Endothelial cell (in vitro differentiated cells): ENCODE results near the gene TAL1. TPM values are rescaled to one million over a fixed set of nuclear protein-coding genes. Genes with fewer than 3 reads are reported as not detected.
A peak's percentile ranks its signal among the peaks of the same experiment; 100 is the strongest.
"Not testable (repeated sequence)": the region's sequence is repeated elsewhere in the genome, so short reads cannot be mapped to it uniquely, and the experiment has no call there.

Experiments used
- DNase-seq: peaks from one replicate; pipeline ENCODE4 v3.0.0; 2021; ENCODE audit warnings: low spot score
- H3K27ac Mint-ChIP-seq: one replicate; pipeline ENCODE4 v1.8.0; 2021; ENCODE audit warnings: mixed read lengths, inconsistent platforms; ENCODE audit not compliant: unreplicated experiment
- H3K27me3 Mint-ChIP-seq: one replicate; pipeline ENCODE4 v1.8.0; 2021; ENCODE audit warnings: mild to moderate bottlenecking, moderate library complexity, mixed read lengths, inconsistent platforms; ENCODE audit not compliant: unreplicated experiment
- H3K36me3 Mint-ChIP-seq: one replicate; pipeline ENCODE4 v1.8.0; 2021; ENCODE audit warnings: mild to moderate bottlenecking, low read depth, mixed read lengths, inconsistent platforms; ENCODE audit not compliant: unreplicated experiment
- H3K4me1 Mint-ChIP-seq: one replicate; pipeline ENCODE4 v1.8.0; 2021; ENCODE audit warnings: mild to moderate bottlenecking, mixed read lengths, inconsistent platforms; ENCODE audit not compliant: unreplicated experiment
- H3K4me3 Mint-ChIP-seq: one replicate; pipeline ENCODE4 v1.8.0; 2021; ENCODE audit warnings: mild to moderate bottlenecking, mixed read lengths, inconsistent platforms; ENCODE audit not compliant: unreplicated experiment
- H3K9me3 Mint-ChIP-seq: one replicate; pipeline ENCODE4 v1.8.0; 2021; ENCODE audit warnings: mixed read lengths, inconsistent platforms; ENCODE audit not compliant: unreplicated experiment
- CTCF ChIP-seq: fragments of 200-600 bp; sonication (generic); IDR thresholded peaks from one replicate; pipeline ENCODE4 v1.5.0; 2021; ENCODE audit warnings: antibody characterized with exemption; ENCODE audit not compliant: unreplicated experiment
- long read RNA-seq: library from polyadenylated mRNA; unstranded; transcript quantifications from one replicate; pipeline ENCODE4 v2.0.0, GENCODE V29; 2020; ENCODE audit not compliant: unreplicated experiment
- total RNA-seq: library from RNA; stranded (reverse); fragmentation: NEBNext Ultra II Directional; extraction: Animal tissue kit (Norgen Biotek cat#: 25700); gene quantifications from one replicate; pipeline ENCODE4 v1.2.1, GENCODE V29; 2021; ENCODE audit not compliant: unreplicated experiment

TAL1 gene
- 199 TPM for total RNA-seq
- long read RNA-seq, full-length matches to known transcripts = 3 of 15 reads
- long read RNA-seq, partial matches to known transcripts = 0 of 15 reads
- long read RNA-seq, other reads (novel, unspliced or antisense) = 12 of 15 reads

- peaks cover 71% of the 10 kb centered on the region for H3K4me1 Mint-ChIP-seq
- H3K27ac Mint-ChIP-seq = peak within 1 kb of the TSS; percentile 100
- peak within 1 kb of the TSS; percentile 100 for H3K4me3 Mint-ChIP-seq
- TF ChIP-seq CTCF = no peak
- peaks cover 36% of the 10 kb centered on the region for H3K36me3 Mint-ChIP-seq
- peak; percentile 66 for DNase-seq
- peaks cover 50% of the 10 kb centered on the region for H3K27me3 Mint-ChIP-seq
- H3K9me3 Mint-ChIP-seq = no peaks in the 10 kb centered on the region
These were observed at the start of gene TAL1 for GRCh38 chr1:47232187-47232874. Gene TAL1, minus strand, starts transcription at chr1:47232225. Its CDS starts 6,337 bp downstream, at chr1:47225888.

- Mint-ChIP-seq H3K27me3 (no peaks in the 10 kb centered on the region), H3K9me3 (no peaks in the 10 kb centered on the region), H3K27ac (no peak overlapping the region), H3K36me3 (peaks cover 7% of the 10 kb centered on the region), H3K4me3 (no peak overlapping the region), H3K4me1 (peaks cover 3% of the 10 kb centered on the region)
- no peak for DNase-seq
- no peak for TF ChIP-seq CTCF
These were observed 48.1 kb upstream of the TAL1 start for GRCh38 chr1:47280142-47280541.

GRCh38 chr1:47276850-47277249, 44.8 kb upstream of the TAL1 start:
- Mint-ChIP-seq H3K27ac (no peak overlapping the region), H3K4me3 (no peak overlapping the region), H3K27me3 (no peaks in the 10 kb centered on the region), H3K4me1 (no peaks in the 10 kb centered on the region), H3K9me3 (no peaks in the 10 kb centered on the region), H3K36me3 (peaks cover 7% of the 10 kb centered on the region)
- no peak for DNase-seq
- no peak for TF ChIP-seq CTCF

GRCh38 chr1:47275811-47276210, 43.8 kb upstream of the TAL1 start:
- not testable (repeated sequence) for H3K4me1 Mint-ChIP-seq, H3K9me3 Mint-ChIP-seq, H3K27ac Mint-ChIP-seq, H3K27me3 Mint-ChIP-seq, H3K36me3 Mint-ChIP-seq, H3K4me3 Mint-ChIP-seq, DNase-seq

- not testable (repeated sequence) for DNase-seq, H3K27me3 Mint-ChIP-seq, H3K27ac Mint-ChIP-seq, H3K36me3 Mint-ChIP-seq, H3K4me1 Mint-ChIP-seq, H3K9me3 Mint-ChIP-seq, H3K4me3 Mint-ChIP-seq
These were observed 33.5 kb upstream of the TAL1 start for GRCh38 chr1:47265529-47265928.

- H3K4me1 Mint-ChIP-seq = peaks cover 4% of the 10 kb centered on the region
- no peak overlapping the region for H3K27ac Mint-ChIP-seq
- no peaks in the 10 kb centered on the region for H3K27me3 Mint-ChIP-seq
- DNase-seq = peak; percentile 68
- no peak overlapping the region for H3K4me3 Mint-ChIP-seq
- H3K36me3 Mint-ChIP-seq = no peaks in the 10 kb centered on the region
- no peaks in the 10 kb centered on the region for H3K9me3 Mint-ChIP-seq
- peak; percentile 86 for TF ChIP-seq CTCF
These were observed 30.9 kb upstream of the TAL1 start for GRCh38 chr1:47262787-47263413.
